Glomerular endothelial cell (primary cell): ENCODE measurements around the gene SIRT3. TPM values are rescaled to one million over a fixed set of nuclear protein-coding genes. Genes with fewer than 3 reads are reported as not detected.

Experiments
- DNase-seq: peaks from one replicate; pipeline ENCODE4 v3.0.0-alpha.2; 2011; ENCODE audit warnings: low read depth, low spot score; ENCODE audit errors: extremely low read depth
- total RNA-seq: library from RNA; depleted of rRNA; stranded (reverse); fragments of >200 nt; gene quantifications from 2 replicates; pipeline ENCODE4 v1.2.3, GENCODE V29; 2015

The SIRT3 gene
- 10.4 and 15.3 TPM in 2 replicates for total RNA-seq

- no peak for DNase-seq
Observed at GRCh38 chr11:235997-236773, at the start of gene SIRT3. Gene SIRT3 (minus strand): TSS chr11:236342. CDS start chr11:236328, 14 bp downstream.

GRCh38 chr11:285894-286220, 49.7 kb upstream of the SIRT3 start:
- DNase-seq: no peak

DNA sequence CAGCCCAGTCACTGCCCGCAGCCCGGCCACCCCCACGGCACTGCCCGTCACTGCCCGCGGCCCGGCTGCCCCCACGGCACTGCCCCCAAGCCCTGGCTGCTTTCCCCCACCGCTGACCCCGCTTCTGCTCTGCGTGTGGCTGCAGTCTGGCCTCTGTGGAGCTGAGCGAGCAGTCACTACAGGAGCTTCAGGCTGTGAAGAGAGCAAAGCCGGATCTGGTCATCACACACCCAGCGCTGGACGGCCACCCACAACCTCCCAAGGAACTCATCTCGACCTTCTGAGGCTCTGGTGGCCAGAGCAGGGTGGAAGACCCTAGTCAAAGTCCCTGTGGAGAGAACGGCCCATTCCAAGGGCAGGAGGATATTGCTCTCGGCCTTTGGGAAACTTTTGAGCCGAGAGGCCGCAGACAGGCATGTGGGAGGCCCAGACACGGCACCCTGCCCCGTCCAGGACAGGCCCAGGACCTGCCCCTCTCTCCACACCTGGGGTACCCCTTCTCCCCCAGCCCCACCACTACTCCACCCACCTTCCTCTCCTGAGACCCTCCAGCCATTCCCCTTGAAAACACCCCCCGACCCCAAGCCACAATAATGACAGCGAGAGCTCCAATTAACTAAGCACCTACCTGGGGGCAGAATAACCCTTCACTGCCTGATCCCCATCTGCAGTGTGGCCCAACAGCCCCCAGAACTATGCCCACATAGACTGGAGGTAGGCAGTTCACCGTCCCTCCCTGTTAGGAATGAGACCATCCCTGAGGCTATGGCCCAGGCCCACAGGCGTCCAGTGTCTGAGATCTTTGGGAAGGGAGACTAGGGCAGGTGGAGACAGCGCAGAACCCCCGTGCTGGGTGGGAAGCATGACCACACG, 49.1 kb upstream of the SIRT3 start:
- no peak for DNase-seq

DNA sequence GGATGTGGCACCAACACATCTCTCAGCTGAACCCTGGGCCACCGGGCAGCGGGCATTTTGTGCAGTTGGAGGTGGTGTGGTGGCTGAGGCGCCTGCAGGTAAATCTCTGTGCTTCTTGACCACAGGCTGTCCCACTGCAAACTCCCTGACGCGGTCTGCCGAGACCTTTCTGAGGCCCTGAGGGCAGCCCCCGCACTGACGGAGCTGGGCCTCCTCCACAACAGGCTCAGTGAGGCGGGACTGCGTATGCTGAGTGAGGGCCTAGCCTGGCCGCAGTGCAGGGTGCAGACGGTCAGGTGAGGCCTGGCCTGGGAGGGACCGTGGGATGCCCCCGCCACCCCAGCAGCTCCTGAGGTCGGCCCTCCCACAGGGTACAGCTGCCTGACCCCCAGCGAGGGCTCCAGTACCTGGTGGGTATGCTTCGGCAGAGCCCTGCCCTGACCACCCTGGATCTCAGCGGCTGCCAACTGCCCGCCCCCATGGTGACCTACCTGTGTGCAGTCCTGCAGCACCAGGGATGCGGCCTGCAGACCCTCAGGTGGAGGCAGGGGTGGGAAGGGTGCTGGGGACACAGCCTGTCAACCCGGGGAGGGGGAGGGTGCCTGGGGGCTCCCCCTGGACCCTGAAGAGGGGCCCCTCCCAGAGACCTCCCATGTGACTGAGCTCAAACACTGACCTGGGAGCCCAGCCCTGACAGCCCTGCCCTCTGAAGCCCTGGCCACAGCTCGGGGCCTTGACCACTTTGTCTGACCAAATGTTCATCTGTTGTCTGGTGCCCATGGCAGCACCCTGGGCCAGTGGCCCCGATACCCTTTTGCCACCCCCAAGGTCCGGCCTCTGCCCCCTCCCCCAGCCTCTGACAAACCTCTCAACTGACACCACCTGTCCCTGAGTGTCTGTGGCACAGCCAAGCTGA, 48.2 kb upstream of the SIRT3 start:
- no peak for DNase-seq

GRCh38 chr11:283405-284104, 47.4 kb upstream of the SIRT3 start:
- DNase-seq: no peak

- DNase-seq: no peak
Observed at GRCh38 chr11:282630-283360, 46.7 kb upstream of the SIRT3 start.

DNA sequence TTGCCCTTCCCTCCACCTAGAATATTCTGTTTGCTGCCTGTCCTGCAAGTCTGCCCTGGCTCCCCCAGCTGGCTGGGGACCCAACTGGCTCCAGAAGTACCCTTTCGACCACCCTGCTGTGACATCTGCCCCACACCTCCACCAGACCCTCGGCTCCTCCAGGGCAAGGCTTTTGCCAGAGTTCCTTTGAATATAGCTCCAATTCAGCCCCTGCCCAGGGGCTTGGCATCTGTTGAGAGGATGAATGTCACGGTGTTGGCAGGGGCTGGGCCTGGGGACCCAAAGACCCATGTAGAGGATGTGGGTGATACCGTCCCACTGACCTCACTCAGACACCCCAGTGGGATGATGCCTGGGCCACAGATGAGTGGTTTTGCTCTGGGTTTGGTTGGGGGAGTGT, 46.0 kb upstream of the SIRT3 start:
- DNase-seq: no peak

- no peak for DNase-seq
Observed at GRCh38 chr11:281486-282161, 45.5 kb upstream of the SIRT3 start.

DNA sequence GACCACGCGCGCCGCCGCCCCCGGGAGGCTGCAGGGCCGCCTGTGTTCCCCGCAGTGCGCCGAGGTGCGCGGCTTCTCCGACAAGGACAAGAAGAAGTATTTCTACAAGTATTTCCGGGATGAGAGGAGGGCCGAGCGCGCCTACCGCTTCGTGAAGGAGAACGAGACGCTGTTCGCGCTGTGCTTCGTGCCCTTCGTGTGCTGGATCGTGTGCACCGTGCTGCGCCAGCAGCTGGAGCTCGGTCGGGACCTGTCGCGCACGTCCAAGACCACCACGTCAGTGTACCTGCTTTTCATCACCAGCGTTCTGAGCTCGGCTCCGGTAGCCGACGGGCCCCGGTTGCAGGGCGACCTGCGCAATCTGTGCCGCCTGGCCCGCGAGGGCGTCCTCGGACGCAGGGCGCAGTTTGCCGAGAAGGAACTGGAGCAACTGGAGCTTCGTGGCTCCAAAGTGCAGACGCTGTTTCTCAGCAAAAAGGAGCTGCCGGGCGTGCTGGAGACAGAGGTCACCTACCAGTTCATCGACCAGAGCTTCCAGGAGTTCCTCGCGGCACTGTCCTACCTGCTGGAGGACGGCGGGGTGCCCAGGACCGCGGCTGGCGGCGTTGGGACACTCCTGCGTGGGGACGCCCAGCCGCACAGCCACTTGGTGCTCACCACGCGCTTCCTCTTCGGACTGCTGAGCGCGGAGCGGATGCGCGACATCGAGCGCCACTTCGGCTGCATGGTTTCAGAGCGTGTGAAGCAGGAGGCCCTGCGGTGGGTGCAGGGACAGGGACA, 44.8 kb upstream of the SIRT3 start:
- DNase-seq: no peak

- no peak for DNase-seq
Observed at GRCh38 chr11:279966-280705, 44.0 kb upstream of the SIRT3 start.

DNA sequence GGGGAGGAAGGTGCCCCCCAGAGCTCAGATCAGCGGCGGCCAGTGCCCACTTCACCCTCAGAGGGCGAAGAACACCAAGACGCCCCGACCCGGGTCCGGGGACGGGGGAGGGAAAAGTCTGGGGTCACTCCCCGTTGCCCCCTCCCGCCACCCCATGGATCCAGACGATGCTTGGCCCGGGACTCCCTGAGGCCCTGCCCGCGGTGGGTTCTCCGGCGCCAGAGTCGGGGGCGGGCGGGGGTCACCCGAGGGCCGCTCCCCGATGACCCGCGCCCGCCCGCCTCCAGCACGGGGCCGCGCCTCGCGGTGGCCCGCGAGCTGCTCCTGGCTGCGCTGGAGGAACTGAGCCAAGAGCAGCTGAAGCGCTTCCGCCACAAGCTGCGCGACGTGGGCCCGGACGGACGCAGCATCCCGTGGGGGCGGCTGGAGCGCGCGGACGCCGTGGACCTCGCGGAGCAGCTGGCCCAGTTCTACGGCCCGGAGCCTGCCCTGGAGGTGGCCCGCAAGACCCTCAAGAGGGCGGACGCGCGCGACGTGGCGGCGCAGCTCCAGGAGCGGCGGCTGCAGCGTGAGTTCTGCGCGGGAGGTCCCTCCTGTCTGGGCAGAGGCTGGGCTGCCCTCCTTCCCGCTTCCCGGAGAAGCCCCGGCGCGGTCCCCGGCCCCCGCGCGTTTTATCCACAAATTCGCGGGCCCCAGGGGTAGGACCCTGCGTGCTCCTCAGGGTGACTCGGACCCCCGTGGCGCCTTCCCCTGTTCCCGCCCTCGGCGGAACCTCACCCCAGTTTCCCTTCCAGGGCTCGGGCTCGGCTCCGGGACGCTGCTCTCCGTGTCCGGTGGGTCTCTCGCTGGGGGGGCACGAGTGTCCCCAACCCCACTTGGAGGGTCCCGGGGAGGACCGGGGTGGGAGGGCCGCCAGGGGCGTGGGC, 43.2 kb upstream of the SIRT3 start:
- no peak for DNase-seq

- DNase-seq: no peak
Observed at GRCh38 chr11:278001-278951, 42.1 kb upstream of the SIRT3 start, which contains the start of gene NLRP6. Gene NLRP6 (plus strand): TSS chr11:278407. CDS start chr11:278570, 163 bp downstream.

DNA sequence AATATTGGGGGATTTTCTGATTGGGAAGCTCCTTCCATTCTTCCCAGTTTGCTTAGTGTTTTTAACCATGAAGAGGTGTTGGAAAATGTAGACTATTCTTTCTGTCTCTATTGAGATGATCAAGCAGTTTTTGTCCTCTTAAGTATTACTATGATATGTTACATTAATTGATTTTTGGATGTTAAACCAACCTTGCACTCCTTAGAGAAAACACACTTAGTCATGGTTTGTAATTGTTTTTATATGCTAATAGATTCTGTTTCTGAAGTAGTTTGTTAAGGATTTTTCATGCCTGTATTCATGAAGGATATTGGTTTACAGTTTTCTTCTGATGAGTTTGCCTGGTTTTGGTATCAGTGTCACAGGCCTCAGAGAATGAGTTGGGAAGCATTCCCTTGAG, 40.1 kb upstream of the SIRT3 start:
- no peak for DNase-seq

DNA sequence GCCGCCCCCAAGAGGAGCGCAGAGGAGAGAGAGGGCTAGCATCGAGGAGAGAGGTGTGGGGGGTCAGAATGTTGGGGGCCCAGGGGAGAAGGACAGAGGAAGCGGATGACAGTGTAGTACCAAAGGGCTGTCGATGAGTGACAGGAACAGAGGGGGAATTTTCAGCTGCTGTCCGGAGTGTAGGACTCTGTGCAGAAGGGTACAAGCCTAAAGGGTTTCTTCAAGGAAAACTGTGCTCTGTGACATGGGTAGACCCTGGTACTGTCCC, 36.7 kb upstream of the SIRT3 start:
- no peak for DNase-seq

DNA sequence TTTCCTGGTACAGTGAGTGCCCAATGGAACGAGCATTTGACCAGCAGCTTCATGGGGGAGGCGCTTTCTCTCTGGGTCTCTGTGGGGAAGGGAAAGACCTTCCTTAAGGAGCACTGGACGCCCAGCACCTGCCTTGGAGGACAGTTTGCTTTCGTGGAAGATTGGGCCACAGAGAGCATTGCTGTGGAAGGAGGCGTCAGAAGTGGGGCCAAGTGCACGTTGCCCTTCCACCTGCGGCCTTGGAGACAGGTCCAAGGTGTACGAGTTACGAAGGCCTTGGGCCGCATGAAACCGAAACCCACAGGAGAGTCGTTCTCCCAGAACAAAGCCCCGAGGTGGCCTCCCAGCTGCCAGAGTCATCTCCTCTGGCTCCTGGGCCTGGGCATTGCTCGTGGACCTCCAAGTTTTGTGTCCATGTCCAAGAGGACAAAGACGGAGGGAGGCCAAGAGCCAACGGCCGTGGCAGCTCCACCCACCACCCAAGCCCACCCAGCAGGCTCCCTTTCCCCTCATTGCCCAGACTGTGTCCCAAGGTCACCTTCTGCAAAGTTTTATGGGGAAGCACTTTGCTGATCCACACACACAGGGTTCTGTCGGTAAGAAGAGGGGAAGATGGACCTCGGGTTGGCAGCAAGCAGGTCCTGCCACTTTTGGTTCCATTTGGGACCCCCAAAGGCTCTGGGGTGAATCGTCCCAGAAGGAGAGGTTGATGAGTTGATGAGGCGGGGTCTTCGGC, 36.2 kb upstream of the SIRT3 start:
- DNase-seq: no peak
